HFFc6 (cell line): Measurements from ENCODE around the gene HHAT. TPM values are rescaled to one million over a fixed set of nuclear protein-coding genes. Genes with fewer than 3 reads are reported as not detected.
"Not testable (repeated sequence)": the region's sequence is repeated elsewhere in the genome, so short reads cannot be mapped to it uniquely, and the experiment has no call there.

Source experiments
- DNase-seq: peaks from one replicate; pipeline ENCODE4 v3.0.0-alpha.2; 2018
- H3K27ac Mint-ChIP-seq: 2 replicates; pipeline ENCODE4 v1.8.0; 2020; ENCODE audit warnings: mild to moderate bottlenecking, mixed read lengths
- H3K27me3 Mint-ChIP-seq: 2 replicates; pipeline ENCODE4 v1.8.0; 2021; ENCODE audit warnings: mild to moderate bottlenecking, moderate library complexity, mixed read lengths; ENCODE audit not compliant: insufficient read depth
- H3K36me3 Mint-ChIP-seq: 2 replicates; pipeline ENCODE4 v1.8.0; 2021; ENCODE audit warnings: low read depth, mixed read lengths
- H3K4me1 Mint-ChIP-seq: 2 replicates; pipeline ENCODE4 v1.8.0; 2020; ENCODE audit warnings: low read depth, mixed read lengths
- H3K4me3 Mint-ChIP-seq: 2 replicates; pipeline ENCODE4 v1.8.0; 2020; ENCODE audit warnings: mild to moderate bottlenecking, moderate library complexity, mixed read lengths
- H3K9me3 Mint-ChIP-seq: 2 replicates; pipeline ENCODE4 v1.8.0; 2020; ENCODE audit warnings: mild to moderate bottlenecking, mixed read lengths
- total RNA-seq, 6 experiments: library from RNA; stranded (reverse); fragmentation: NEBNext Ultra II Directional; extraction: Animal tissue kit (Norgen Biotek cat#: 25700); gene quantifications; 2 replicates in 1 of 6; 3 replicates in 5 of 6; pipeline ENCODE4 v1.2.3, GENCODE V29; 2021
- TF ChIP-seq, protein P1 (sequence below): fragments of 200-600 bp; sonication (generic); IDR thresholded peaks from 2 replicates; pipeline ENCODE4 v1.5.0; 2021; ENCODE audit warnings: antibody characterized with exemption, mild to moderate bottlenecking

The HHAT gene
- total RNA-seq, 6 experiments from 2014 or later: 2.8 to 3.9 (median 3.2) TPM

DNA sequence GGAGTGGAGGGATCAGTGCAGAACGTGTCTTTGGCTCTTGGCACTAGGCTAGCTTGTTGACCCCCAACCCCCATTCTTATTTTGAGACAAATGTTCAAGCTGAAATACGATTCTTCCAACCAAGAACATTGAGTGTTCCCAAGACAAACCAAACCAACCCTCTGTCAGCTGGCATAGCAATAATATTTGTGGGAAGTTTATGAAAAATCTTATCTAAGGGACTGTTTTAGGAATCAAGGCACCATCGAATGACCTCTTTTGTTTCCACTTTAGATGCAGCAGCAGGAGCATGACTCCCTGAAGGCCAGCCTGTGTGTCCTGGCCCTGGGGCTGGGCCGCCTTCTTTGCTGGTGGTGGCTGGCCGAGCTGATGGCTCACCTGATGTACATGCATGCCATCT lies 89.2 kb downstream of the HHAT start:
- TF ChIP-seq, protein P1, sequence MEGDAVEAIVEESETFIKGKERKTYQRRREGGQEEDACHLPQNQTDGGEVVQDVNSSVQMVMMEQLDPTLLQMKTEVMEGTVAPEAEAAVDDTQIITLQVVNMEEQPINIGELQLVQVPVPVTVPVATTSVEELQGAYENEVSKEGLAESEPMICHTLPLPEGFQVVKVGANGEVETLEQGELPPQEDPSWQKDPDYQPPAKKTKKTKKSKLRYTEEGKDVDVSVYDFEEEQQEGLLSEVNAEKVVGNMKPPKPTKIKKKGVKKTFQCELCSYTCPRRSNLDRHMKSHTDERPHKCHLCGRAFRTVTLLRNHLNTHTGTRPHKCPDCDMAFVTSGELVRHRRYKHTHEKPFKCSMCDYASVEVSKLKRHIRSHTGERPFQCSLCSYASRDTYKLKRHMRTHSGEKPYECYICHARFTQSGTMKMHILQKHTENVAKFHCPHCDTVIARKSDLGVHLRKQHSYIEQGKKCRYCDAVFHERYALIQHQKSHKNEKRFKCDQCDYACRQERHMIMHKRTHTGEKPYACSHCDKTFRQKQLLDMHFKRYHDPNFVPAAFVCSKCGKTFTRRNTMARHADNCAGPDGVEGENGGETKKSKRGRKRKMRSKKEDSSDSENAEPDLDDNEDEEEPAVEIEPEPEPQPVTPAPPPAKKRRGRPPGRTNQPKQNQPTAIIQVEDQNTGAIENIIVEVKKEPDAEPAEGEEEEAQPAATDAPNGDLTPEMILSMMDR: no peak
- Mint-ChIP-seq H3K27me3 (peaks cover 4% of the 10 kb centered on the region), H3K4me1 (peaks cover 5% of the 10 kb centered on the region; the same call in 1 of the 2 replicates), H3K4me3 (no peak overlapping the region), H3K9me3 (no peaks in the 10 kb centered on the region), H3K27ac (no peak overlapping the region), H3K36me3 (no peaks in the 10 kb centered on the region)
- DNase-seq: no peak

DNA sequence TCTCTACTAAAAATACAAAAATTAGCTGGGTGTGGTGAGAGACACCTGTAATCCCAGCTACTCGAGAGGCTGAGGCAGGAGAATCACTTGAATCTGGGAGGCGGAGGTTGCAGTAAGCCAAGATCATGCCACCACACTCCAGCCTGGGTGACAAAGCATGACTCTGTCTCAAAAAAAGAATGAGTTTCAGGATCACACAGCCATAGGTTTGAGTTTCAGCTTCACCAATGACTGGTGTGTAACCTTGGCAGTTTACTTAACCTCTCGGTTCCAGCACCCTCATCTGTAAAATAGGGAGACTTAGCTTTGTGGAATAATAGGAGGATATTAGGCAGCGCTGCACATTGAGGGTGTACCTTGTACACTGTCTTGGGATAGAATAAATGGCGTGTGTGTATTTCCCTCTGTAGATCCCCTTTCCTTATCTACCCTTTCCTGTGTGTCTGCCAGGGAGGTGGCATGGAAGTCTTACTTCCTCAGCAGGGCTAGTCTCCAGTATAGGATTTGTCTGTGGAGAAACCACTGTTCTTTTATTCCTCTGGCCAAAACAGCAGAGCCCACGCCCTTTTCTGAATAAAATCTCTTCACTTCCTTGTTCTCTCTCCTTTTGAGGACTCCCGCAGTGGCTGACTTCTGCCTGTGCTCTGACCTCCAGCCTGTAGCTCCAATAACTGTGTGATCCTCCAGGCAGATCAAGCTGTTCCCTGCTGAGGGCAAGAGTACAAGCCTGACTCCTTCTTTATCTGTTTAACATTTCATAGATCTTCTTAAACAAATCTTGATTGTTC lies 90.4 kb downstream of the HHAT start:
- Mint-ChIP-seq H3K36me3 (no peaks in the 10 kb centered on the region), H3K4me3 (no peak overlapping the region), H3K27me3 (peaks cover 4% of the 10 kb centered on the region), H3K27ac (no peak overlapping the region), H3K4me1 (peaks cover 5% of the 10 kb centered on the region; the same call in 1 of the 2 replicates), H3K9me3 (no peaks in the 10 kb centered on the region)
- no peak for DNase-seq
- TF ChIP-seq, protein P1: no peak

GRCh38 chr1:210426696-210427095 lies 98.0 kb downstream of the HHAT start:
- H3K9me3 Mint-ChIP-seq, H3K27me3 Mint-ChIP-seq, DNase-seq: not testable (repeated sequence)

GRCh38 chr1:210428696-210429095 lies 100.0 kb downstream of the HHAT start:
- Mint-ChIP-seq H3K27me3 (peaks cover 2% of the 10 kb centered on the region; the same call in 1 of the 2 replicates), H3K9me3 (no peaks in the 10 kb centered on the region; the same call in 1 of the 2 replicates), H3K36me3 (no peaks in the 10 kb centered on the region), H3K4me3 (no peak overlapping the region), H3K27ac (no peak overlapping the region), H3K4me1 (no peaks in the 10 kb centered on the region)
- TF ChIP-seq, protein P1: no peak
- no peak for DNase-seq

More at GRCh38 chr1:210426696-210427095, 98.0 kb downstream of the HHAT start:
- not testable (repeated sequence) for H3K27ac Mint-ChIP-seq, H3K36me3 Mint-ChIP-seq, H3K4me1 Mint-ChIP-seq, H3K4me3 Mint-ChIP-seq

- peaks cover 27% of the 10 kb centered on the region for H3K4me1 Mint-ChIP-seq
- no peak for DNase-seq
- peaks cover 5% of the 10 kb centered on the region; the same call in 1 of the 2 replicates for H3K27me3 Mint-ChIP-seq
- H3K4me3 Mint-ChIP-seq: no peak overlapping the region
- H3K9me3 Mint-ChIP-seq: no peaks in the 10 kb centered on the region
- peaks cover 5% of the 10 kb centered on the region; the same call in 1 of the 2 replicates for H3K36me3 Mint-ChIP-seq
- no peak overlapping the region for H3K27ac Mint-ChIP-seq
- TF ChIP-seq, protein P1: no peak
Measured at GRCh38 chr1:210434223-210434622, 105.5 kb downstream of the HHAT start.

DNA sequence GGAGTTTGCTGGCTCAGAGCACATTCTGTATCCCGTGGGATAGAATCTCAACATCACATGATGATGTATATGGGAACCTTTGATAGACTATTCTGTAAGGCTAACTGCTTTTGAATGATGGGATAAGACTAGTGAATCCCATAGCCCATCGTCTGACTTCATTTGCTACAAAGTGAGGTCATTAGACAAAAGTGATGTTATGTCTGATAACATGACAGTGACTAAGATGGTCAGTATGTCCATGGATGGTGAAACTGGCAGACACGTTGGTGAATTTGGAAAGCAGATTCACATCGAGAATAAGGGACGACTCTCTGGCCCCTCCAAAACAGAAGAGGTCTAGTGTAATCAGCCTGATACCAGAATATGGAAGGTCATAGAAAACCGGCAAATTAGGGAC lies 108.4 kb downstream of the HHAT start:
- no peak for DNase-seq
- H3K4me3 Mint-ChIP-seq: no peak overlapping the region
- H3K27ac Mint-ChIP-seq: no peak overlapping the region
- H3K36me3 Mint-ChIP-seq: peaks cover 5% of the 10 kb centered on the region; the same call in 1 of the 2 replicates
- H3K4me1 Mint-ChIP-seq: peaks cover 45% of the 10 kb centered on the region
- H3K9me3 Mint-ChIP-seq: no peaks in the 10 kb centered on the region
- peaks cover 5% of the 10 kb centered on the region; the same call in 1 of the 2 replicates for H3K27me3 Mint-ChIP-seq
- TF ChIP-seq, protein P1: no peak
